LNCaP clone FGC (cell line): ENCODE measurements around the gene DYNC1LI2.

Experiments
- DNase-seq: peaks from one replicate; pipeline ENCODE4 v3.0.0-alpha.2; 2011; ENCODE audit warnings: low read depth
- H3K4me3 ChIP-seq: 2 replicates; pipeline ENCODE4 v1.5.1; 2011; ENCODE audit warnings: mild to moderate bottlenecking, low read depth, low read length, control low read depth
- TF ChIP-seq, protein P1 (sequence below): IDR thresholded peaks from 2 replicates; pipeline ENCODE4 v1.5.1; 2012; ENCODE audit warnings: mild to moderate bottlenecking; ENCODE audit not compliant: control insufficient read depth, insufficient read depth; ENCODE audit errors: extremely low read depth

The DYNC1LI2 gene

DNA sequence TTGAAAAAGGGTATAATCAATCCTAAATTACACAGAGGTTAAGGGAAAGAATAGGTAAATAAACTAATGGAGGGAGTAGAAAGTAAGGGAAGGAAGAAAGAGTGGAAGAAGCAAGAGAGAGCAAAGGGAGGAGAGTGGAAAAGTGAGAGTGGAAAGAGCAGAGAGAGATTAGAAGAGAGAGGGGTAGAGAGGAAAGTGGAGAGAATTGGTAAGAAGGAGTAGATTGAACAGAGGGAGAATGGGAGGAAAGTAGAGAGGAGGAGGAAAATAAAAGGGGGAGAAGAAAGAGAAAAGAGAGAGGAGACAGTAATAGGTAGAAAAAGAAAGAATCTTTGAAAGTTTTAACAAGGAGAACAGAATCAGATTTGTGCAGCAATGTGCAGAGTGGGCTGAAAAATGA is 25.0 kb upstream of the DYNC1LI2 start:
- TF ChIP-seq, protein P1, sequence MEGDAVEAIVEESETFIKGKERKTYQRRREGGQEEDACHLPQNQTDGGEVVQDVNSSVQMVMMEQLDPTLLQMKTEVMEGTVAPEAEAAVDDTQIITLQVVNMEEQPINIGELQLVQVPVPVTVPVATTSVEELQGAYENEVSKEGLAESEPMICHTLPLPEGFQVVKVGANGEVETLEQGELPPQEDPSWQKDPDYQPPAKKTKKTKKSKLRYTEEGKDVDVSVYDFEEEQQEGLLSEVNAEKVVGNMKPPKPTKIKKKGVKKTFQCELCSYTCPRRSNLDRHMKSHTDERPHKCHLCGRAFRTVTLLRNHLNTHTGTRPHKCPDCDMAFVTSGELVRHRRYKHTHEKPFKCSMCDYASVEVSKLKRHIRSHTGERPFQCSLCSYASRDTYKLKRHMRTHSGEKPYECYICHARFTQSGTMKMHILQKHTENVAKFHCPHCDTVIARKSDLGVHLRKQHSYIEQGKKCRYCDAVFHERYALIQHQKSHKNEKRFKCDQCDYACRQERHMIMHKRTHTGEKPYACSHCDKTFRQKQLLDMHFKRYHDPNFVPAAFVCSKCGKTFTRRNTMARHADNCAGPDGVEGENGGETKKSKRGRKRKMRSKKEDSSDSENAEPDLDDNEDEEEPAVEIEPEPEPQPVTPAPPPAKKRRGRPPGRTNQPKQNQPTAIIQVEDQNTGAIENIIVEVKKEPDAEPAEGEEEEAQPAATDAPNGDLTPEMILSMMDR = no peak
- no peak overlapping the region for H3K4me3 ChIP-seq

DNA sequence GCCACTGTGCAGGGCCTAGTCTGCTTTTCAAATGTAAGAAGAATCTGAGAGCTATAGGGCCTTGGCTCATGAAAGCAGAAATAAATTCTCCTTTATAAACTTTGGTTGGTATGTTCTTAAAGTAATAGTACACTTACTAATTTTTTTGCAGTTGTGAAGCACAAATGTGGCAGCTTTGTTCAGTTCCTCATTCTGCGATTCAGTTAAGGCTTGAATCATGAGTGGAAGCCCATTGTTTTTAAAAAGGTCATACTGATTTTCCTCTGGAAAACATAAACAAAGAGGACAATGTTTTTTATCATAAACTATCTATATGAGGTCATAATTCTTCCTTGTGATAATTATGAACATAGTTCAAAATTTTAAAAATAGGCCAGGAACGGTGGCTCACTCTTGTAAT is 23.6 kb upstream of the DYNC1LI2 start:
- H3K4me3 ChIP-seq = no peak overlapping the region
- TF ChIP-seq, protein P1 = no peak
- DNase-seq = no peak

More for the DNA sequence above, 25.0 kb upstream of the DYNC1LI2 start:
- DNase-seq = no peak

- H3K4me3 ChIP-seq = no peak overlapping the region
- TF ChIP-seq, protein P1 = 0 out of 2 replicates have a peak, but pooled peaks have one; percentile 3
- no peak for DNase-seq
Observed at GRCh38 chr16:66758086-66758485, 6.7 kb upstream of the DYNC1LI2 start.

- TF ChIP-seq, protein P1 = no peak
- no peak overlapping the region for H3K4me3 ChIP-seq
- no peak for DNase-seq
Observed at GRCh38 chr16:66754819-66755218, 3.4 kb upstream of the DYNC1LI2 start.

DNA sequence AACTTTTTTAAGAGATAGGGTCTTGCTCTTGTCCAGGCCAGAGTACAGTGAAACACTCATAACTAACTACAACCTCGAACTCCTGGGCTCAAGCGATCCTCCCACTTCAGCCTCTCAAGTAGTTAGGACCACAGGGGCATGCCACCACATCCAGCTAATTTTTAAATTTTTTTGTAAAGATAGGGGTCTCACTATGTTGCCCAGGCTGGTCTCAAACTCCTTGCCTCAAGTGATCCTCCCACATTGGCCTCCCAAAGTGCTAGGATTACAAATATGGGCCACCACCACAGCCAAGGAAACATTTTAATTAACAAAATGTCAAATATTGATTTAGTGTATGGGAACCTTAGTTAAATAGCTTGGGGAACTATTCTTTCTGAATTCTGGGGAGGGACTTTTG is 2.8 kb upstream of the DYNC1LI2 start:
- TF ChIP-seq, protein P1 = no peak
- no peak overlapping the region for H3K4me3 ChIP-seq
- no peak for DNase-seq

GRCh38 chr16:66752958-66753357 is 1.5 kb upstream of the DYNC1LI2 start:
- TF ChIP-seq, protein P1 = no peak
- DNase-seq = no peak
- H3K4me3 ChIP-seq = no peak overlapping the region

- no peak overlapping the region for H3K4me3 ChIP-seq
- DNase-seq = no peak
- TF ChIP-seq, protein P1 = no peak
Observed at GRCh38 chr16:66752379-66752778, 970 bp upstream of the DYNC1LI2 start.
